IPS DF 19.7 (cell line): Measurements from ENCODE around the gene TOMM5.

Experiments
- DNase-seq: peaks from one replicate; pipeline ENCODE4 v3.0.0-alpha.2; 2013; ENCODE audit warnings: low read depth, low spot score

TOMM5 gene

DNA sequence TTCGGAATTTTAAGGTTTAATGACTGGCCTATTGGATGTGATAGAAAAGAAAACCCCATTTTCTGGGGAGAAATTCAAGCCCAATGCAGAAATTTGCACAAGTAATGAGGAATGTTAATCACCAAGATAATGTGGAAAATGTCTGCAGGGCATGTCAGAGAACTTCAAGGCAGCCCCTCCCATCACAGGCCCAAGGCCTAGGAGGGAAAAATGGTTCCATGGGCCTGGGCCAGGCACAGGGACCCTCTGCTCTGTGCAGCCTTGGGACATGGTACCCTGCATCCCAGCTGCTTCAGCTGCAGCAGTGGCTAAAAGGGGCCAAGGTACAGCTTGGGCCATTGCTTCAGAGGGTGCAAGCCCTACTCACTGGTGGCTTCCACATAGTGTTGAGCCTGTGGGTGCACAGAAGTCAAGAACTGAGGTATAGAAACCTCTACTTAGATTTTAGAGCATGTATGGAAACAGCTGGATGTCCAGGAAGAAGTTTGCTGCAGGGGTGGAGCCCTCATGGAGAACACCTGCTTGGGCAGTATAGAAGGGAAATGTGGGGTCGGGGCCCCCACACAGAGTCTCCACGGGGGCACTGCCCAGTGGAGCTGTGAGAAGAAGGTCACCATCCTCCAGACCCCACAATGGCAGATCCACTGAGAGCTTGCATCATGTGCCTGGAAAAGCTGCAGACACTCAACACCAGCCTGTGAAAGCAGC lies 28.4 kb downstream of the TOMM5 start:
- DNase-seq, result no peak

DNA sequence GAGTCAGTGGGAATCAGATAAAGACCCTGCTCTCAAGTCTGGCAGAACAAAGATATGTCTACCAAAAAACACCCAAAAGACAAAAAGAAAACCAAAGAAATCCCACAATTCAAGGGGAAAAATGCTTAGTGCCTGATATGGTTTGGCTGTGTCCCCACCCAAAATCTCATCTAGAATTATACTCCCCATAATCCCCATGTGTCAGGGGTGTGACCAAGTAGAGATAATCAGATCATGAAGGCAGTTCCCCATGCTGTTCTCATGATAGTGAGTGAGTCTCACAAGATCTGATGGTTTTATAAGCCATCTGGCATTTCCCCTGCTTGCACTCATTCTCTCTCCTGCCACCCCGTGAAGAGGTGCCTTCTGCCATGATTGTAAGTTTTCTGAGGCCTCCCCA lies 29.6 kb downstream of the TOMM5 start:
- no peak for DNase-seq

DNA sequence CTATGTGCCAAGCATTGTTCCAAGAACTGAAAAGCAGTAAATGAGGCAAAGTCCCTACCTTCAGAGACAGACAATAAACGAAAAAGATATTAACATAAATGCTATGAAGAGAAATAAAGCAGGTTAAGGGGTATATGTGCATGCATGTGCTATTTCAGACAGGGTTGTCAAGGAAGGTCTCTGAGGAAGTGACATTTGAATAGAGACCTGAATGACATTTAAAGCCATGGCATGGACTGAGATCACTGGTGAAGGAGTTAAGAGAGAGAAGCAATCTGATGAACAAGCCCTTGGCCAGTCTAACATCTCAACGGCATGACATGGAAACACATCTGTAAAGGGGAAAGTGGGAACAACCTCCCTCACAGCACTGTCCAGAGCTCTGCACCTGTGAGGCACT lies 30.7 kb downstream of the TOMM5 start:
- DNase-seq, result no peak

- no peak for DNase-seq
These were observed 32.4 kb downstream of the TOMM5 start for GRCh38 chr9:37559855-37560592.

DNA sequence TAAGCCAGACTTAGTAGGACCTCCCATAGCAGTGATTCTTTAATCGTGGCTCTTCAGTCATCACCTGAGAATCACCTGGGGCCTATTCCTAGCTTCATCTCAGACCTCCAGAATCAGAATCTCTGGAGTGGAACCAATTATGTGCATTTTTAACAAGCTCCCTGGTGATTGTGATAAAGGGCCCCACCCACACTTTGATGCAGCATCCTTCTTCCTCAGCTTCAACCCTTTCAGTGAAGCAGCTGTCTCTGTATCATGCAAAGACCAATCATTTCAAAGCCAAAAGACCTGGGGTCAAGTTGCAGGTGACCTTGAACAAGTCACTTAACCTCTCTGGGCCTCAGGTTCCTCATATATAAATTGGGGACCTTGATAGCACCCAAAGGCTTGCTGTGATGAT lies 33.3 kb downstream of the TOMM5 start:
- peak; percentile 45 for DNase-seq

DNA sequence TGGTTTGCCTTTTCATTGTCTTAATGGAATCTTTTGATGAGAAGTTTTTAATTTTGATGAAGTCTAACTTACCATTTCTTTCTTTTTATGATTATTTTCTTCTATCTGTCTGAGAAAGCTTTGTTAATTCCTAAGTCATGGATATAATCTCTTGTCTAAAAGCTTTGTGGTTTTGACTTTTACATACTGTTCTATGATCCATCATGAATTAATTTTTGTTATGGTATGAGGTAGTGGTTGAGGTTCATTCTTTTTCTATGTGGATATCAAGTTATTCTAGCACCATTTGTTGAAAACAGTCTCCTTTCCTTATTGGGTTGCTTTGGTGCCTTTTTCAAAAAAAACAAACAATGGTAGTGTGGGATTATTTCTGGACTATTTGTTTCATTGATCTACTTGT lies 36.6 kb downstream of the TOMM5 start:
- no peak for DNase-seq

DNA sequence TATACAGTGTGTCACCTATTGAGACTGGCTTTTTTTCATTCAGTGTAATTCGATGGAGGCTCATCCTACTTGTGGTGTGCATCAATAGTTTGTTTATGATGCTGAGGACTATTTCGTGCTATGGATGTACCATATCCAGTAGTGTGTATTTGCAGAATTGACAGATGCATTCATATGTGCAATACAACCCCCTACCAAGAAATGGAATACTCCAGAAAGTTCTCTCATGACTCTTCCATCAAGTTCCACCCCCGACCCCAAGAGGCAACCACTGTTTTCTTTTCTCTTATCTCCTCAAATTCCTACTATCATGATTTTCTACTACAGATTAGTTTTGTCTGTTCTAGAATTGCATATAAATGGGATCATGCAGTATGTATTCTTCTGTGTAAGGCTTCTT lies 38.1 kb downstream of the TOMM5 start:
- no peak for DNase-seq

GRCh38 chr9:37551888-37552287 lies 40.5 kb downstream of the TOMM5 start:
- DNase-seq, result no peak

- DNase-seq, result no peak
These were observed 40.9 kb downstream of the TOMM5 start for GRCh38 chr9:37551468-37551867.

GRCh38 chr9:37550781-37551180 lies 41.6 kb downstream of the TOMM5 start:
- no peak for DNase-seq

- no peak for DNase-seq
These were observed 42.9 kb downstream of the TOMM5 start for GRCh38 chr9:37549527-37549926.

DNA sequence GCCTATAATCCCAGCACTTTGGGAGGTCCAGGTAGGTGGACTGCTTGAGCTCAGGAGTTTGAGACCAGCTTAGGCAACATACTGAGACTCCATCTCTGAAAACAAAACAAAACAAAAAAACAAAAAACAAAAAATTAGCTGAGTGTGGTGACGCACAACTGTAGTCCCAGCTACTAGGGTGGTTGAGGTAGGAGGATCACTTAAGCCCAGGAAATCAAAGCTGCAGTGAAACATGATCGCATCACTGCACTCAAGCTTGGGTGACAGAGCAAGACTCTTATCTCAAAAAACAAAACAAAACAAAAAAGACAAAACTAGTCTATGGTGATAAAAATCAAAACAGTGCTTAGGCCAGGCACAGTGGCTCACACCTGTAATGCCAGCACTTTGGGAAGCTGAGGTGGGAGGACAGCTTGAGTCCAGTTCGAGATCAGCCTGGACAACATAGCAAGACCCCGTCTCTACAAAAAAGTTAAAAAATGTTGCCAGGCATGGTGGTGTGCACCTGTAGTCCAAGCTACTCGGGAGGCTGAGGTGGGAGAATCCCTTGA lies 45.0 kb downstream of the TOMM5 start:
- DNase-seq, result no peak

GRCh38 chr9:37543468-37543867 lies 48.9 kb downstream of the TOMM5 start:
- no peak for DNase-seq

DNA sequence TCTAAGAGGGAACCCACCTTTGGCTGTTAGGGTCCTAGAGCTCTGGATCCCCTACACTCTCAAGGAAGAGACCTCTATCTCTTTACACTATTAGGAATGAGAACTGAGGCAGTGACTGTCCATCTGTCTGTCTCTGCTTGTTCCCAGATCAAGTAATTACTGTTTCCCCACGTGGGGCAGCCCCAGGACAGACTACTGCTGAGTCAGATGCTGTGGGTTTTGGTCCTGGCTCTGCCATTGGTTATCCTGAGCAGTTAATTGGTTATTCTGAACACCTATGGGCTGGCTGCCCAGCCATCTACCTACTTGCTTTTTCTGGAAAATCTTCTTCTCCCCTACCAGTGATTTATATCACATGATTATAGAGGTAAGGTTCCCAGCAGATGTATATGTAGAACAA lies 49.5 kb downstream of the TOMM5 start:
- DNase-seq, result no peak

DNA sequence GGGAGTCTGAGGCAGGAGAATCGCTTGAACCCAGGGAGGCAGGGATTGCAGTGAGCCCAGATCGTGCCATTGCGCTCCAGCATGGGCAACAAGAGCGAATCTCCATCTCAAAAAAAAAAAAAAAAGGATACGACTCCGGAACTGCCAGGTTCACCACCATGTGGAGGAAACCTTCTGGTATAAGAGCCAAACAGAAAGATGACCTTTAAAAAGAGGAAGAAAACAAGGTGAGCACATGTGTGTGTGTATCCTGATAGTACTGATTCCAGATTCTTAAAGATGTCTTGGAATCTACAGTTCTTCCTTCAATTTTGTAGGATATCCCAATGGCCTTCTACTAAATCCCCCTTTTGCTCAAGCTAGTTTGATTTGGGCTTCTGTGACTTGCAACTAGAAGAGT lies 49.9 kb downstream of the TOMM5 start:
- no peak for DNase-seq

GRCh38 chr9:37541465-37541864 lies 50.9 kb downstream of the TOMM5 start:
- no peak for DNase-seq

DNA sequence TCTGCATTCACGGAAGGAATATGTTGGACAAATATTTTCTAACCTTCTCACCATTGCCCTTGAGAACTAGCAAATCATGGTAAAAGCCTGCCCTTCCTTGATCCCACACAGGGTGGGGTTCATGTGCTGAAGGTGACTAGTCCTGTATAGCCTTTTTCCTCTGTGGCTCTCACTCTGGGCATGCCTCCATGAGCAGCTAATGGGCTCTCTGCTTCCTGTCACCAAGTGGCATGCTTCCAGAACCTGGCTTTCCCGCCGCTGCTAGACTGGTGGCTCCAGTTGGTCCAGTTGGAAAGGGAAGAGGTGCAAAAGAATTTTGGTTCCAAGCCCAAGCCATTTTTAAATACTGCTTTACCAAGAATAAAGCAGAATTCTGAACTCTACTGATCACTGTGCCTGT lies 51.8 kb downstream of the TOMM5 start:
- DNase-seq, result no peak

GRCh38 chr9:37539634-37540033 lies 52.8 kb downstream of the TOMM5 start:
- no peak for DNase-seq
